ENCODE measurements around the gene PEX1.

DNA sequence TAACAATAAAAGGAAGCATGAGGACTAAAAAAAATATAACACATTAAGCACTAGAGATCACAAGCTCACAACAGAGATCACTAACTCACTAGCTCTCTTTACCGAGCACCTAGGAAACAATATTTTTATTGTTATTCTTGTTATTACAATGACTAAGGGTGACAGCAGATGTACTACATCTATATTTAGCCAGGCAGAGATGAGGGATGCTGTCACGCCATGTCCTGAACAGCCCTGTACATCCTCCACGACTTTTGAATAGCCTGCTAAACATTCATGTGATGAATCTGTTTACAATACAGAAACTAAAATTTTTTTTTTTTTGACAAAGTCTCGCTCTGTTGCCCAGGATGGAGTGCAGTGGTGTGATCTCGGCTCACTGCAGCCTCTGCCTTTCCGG lies 39.1 kb upstream of the PEX1 start:
- TF ChIP-seq POLR2A (IDR thresholded peaks at IDR 0.05) (no peak), POLR2AphosphoS5 (IDR thresholded peaks at IDR 0.05) (no peak), CTCF (IDR thresholded peaks at IDR 0.05) (no peak)
